GM18508 (cell line): ENCODE results near the gene TSPAN4.

Experiments
- ATAC-seq: cut with Tn5 transposase; IDR thresholded peaks from one replicate; pipeline ENCODE4 v1.9.1; 2021; ENCODE audit warnings: moderate number of reproducible peaks; ENCODE audit not compliant: insufficient read depth, unreplicated experiment

Gene TSPAN4

GRCh38 chr11:877565-877964, 34.9 kb downstream of the TSPAN4 start:
- no peak for ATAC-seq

DNA sequence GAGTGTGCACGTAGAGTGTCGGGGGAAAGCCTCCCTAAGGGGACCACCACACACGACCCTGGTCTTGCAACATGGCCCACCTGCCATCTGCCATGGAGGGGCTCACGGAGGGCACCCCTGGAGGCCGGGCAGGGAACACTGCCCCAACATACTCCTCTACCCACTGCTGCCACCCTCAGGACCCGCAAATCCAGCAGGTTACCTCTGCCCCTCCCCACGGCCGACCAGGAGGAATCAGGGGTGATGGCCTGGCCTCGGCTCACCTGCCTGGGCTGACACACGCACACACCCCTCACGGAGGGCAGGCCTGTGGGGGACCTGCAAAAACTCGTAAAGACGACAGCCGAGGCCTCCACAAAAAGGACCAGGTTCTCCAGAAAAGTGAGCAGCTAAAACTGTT, 37.8 kb downstream of the TSPAN4 start:
- ATAC-seq: no peak

DNA sequence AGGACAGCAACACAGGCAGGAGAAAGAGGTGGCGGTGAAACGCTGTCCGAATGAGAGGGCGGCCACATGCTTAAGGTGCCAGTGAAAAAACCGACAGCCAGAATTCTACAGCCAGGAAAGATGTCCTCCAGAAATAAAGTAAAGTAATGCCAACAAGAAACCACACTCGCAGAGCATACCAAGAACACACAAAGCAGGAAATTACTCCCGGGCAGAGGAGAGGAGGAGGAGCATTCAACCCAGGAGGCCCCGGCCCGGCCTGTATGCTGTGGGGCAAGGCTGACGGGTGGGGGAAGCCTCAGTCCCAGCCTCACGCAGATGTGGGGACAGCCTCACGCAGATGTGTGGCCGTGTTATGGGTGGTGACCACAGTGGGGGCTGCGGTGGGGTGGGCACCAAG, 39.9 kb downstream of the TSPAN4 start:
- no peak for ATAC-seq

DNA sequence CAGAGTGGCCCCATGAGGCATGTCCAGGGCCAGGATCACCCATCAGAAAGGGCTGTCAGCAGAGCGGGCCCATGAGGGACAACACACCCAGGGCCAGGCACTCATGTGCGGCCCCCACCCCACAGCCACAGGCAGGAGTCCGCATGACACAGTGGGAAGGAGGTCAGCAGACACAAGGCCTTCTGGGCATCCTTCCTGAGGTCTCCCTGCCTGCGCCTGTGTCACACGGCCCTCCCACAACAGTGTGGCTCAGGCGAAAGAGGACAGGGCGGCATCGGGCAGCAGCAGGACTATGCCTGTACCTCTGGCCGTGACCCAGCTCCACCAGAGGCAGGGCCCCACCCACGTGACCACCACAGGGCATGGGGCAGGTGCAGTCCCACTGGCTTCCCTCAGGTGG, 40.9 kb downstream of the TSPAN4 start:
- no peak for ATAC-seq

DNA sequence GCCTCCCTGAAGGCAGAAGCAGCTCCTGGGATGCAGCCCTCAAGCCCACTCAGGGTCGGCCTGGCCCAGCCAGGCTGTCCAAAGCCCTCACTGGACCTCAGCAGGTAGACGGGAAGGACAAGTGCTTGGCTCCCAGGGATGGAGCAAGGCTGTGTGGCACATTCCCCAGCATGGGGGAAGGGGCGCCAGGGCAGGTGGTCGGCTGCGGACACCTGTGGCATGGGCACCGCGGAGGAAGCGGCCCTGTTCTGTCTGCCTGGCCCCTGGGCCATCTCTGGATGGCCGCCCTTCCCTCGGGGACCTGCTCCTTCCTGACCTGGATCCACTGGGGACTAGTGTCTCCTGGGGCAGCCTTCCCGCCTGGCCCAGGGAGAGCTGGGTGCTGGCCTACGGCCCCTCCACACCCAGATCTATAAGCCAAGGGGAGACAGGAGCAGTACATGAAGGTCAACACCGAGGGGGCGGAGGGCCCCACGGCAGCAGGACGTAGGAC, 42.0 kb downstream of the TSPAN4 start:
- ATAC-seq: no peak

GRCh38 chr11:886568-886967, 43.9 kb downstream of the TSPAN4 start:
- ATAC-seq: no peak

DNA sequence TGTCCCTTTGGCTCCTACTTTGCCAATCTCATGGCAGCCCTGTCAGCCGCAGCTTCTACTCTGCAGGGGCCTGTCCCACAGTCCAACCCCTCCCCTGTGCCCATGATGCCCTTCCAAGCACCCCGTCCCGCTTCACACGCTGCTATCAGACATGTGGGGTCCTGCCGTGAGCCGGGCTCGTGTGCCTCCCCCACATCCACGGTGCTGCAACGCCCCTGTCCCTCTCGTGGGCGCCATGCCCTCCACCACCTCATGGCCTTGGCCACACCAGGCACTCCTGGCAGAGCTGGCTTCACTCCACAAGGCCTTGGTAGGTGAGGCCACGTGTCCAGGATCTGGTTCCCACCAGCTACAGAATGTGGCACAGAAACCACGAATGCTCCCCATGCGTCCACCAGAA, 44.9 kb downstream of the TSPAN4 start:
- ATAC-seq: no peak

GRCh38 chr11:888310-889212, 45.9 kb downstream of the TSPAN4 start:
- no peak for ATAC-seq

DNA sequence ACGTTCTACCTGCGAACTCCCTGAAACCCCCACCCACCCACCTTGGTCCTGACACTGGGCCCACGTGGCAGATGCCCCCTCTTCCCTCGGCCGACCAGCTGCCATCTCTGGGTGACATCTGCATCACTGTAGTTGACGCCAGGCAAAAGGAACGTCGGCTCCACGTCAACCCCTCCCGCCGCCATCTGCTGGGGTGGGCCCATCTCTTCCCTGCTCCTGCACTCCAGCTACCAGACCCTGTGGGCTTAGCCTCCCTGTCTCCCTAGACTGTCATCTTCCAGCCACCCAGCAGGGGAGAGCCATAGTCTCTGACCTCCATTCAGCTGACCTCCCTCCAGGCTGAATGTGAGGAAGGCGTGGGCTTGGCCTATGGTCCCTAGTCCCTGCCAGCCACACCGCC, 46.6 kb downstream of the TSPAN4 start:
- ATAC-seq: no peak

DNA sequence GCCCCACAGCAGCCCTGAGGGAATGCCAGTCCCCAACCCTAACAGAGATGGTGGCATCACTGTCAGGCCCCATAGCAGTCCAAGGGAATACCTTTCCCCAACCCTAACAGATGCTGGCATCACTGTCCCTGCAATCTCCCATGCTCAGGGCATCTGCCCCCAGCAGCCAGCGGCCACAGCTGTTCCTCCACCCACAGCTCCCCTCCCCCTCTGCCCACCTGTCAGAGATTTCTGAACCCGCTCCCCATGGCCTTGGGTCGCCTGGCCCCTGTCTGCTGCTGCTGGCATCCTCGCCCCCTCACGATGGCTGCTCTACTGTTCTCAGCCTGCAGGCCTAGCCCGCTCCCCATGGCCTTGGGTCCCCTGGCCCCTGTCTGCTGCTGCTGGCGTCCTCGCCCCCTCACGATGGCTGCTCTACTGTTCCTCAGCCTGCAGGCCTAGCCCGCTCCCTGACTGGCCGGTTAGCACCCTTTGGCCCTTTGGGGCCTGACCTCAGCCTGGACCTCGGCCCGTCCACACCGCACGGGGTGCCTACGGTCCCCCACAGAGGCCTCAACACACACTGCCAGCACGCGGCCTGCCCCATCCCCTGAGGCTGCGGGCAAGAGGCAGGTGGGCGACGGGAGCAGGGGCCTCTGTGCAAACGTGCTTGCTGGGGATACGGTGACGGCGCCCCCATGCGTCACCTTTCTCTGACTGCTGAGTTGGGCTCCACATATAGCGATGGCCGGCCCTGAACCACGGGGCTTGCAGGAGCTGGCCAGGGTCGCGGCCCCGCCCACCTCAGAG, 47.2 kb downstream of the TSPAN4 start:
- ATAC-seq: no peak

GRCh38 chr11:890794-891540, 48.3 kb downstream of the TSPAN4 start:
- no peak for ATAC-seq

DNA sequence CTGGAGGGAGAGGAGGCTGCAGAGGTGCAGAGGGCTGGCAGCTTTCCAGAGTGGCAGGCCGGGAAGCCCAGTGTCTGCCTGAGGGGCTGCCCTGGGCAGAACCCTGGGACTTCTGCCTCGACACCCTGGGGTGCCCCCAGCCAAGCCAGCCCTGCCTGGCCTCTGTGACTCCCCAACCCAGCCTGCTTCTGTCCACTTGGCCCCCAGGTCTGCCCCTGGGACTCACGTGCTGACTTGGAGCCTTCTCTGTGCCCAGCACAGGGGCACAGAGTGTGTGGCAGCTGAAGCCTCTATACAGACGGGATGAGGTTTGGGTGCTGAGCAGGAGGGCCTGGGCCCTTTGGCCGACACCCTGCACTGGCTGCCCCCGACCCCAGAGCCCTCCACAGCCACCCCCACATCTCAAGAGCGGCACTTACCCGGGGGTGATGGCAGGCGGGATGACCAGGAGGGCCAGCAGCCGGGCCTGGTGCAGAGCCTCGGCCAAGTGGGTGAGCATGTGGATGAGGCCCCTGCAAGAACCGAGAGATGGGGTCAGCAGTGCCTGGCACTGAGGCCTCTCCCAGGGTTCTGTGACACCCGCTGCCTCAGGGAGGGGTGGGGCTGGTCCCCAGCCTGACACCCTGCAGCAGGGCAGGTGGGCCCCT, 50.5 kb downstream of the TSPAN4 start:
- no peak for ATAC-seq

DNA sequence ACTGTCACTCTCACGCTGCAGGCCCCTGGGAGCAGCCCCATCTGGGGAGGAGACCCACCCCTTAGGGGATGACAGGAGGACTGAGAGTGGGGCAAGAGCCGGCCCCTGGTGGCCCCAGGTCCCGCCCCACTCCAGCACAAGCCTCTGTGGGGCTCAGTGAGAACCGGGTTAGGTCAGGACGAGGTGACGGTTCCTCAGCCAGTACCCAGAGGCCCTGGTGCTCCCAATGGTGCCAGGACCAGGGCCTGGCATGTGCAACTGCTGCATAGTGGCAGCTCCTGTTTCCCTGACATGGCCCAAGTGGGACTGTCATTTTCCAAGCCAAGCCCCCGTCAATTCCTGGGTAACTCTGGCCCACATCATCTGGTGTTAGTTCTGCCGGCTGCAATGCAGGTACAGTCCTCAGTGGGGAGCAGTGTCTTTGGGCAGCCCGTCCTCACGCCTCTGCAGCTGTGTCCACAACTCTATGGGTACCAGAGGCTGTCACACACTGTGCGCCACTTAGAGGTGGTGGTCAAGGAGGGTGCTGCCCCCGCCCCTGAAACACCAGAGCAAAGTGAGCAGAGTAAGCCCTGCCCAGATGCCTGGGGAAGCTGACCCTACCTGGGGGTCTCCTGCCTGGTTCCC, 52.0 kb downstream of the TSPAN4 start:
- ATAC-seq: no peak

GRCh38 chr11:895331-896110, 52.9 kb downstream of the TSPAN4 start:
- ATAC-seq: no peak

DNA sequence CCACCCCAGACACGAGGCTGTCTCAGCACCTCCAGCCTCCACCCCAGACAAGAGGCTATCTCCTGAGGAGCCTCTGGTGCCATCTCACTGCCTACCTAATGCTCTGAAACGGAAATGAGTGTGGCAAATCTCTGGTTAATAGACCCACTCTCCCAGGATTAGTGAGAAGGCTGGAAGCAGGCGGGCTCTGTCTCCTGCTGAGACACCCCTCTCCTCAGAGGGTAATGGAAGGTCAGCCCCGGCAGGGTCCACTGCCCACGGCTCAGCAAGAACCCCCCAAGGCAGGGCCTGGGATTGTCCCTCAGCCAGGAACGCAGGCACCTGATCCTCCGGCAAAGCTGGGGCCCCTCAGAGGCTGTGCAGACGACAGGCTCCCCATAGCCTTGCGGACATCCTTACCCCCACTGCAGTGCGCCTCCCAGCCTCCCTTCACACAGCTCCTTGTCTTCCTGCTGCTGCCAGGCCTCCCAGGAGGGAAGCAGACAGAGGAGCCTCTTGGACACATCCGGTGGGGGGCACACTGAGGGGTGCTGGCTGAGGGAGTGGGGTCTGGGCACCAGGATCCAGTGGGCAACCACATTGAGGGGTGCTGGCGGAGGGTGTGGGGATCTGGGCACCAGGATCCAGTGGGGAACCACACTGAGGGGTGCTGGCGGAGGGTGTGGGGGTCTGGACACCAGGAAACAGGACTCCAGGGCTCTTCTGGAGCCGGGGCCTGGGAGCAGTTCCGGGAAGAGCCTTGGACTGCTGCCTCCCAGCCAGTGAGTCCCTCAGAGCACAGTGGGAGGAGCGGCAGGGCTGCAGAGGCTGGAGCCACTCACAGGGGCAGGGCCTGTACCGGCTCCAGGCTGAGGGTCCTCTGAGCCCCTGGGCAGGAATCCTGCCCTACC, 54.8 kb downstream of the TSPAN4 start:
- no peak for ATAC-seq

DNA sequence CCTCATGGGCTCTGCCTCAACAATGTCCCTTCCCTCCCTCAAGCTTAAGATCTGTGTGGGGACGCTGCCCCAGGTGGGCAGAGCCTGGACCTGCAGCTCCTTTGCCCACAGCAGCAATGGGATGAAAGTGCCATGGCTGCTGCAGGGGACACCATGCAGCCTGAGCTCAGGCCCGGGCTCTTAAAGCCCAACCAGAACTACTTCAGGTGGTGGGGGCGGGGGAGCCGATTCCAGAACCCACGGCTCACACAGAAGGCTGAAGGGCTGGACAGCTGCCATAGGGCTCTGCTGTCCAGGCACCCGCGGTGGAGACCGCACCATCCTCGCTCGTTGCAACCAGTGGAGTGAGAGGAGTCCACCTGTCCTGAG, 55.5 kb downstream of the TSPAN4 start:
- ATAC-seq: no peak

DNA sequence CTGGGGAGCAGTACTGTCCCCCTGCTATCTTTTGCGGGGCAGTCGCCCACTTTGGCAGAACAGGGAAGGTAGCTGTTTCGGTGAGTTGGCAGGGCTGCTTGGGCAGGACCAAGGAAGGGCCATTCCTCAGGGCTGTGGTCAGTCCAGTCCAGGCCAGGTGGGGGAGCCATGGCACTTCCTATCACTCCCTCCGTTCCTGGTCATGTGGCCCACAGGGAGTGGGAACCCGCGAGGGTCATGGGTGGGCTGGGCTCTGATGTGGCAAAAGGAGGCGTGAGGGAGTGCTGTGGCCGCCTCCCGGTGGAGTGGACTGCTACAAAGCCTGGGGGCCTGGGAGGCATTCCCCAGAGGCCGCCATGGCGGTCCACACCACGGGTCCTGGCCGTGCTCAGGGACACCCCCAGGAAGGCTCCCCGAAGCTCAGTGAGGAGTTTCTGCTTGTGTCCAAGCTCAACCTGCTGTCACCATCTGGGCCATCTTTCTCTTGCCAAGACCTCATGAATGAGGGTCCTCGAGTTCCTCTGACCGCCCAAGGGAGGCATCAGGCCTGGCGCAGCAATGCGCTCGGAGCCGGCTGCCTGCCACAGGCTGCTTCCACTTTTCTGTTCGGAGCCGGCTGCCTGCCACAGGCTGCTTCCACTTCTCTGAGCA, 56.0 kb downstream of the TSPAN4 start:
- ATAC-seq: no peak

DNA sequence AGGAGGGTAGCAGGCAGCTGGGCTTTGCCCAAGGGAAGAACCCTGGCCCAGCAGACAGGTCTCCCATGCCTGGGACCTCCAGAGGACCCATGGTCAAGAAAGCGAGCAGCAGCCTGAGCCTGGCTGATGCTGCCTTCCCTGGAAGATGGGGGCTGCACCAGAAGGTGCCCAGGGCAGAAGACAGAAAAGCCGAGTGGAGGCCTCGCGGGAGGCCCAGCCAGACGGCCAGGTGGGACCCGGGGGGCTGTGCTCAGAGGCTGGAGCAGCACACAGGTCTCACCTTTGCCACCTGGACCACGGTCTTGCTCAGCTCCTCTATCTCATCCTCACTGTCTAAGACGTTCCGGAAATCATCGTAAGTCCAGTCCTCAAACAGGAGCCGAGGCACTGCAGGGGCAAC, 57.1 kb downstream of the TSPAN4 start:
- ATAC-seq: no peak
